ENCODE results near the gene PCLO.

- TF ChIP-seq, protein P1, sequence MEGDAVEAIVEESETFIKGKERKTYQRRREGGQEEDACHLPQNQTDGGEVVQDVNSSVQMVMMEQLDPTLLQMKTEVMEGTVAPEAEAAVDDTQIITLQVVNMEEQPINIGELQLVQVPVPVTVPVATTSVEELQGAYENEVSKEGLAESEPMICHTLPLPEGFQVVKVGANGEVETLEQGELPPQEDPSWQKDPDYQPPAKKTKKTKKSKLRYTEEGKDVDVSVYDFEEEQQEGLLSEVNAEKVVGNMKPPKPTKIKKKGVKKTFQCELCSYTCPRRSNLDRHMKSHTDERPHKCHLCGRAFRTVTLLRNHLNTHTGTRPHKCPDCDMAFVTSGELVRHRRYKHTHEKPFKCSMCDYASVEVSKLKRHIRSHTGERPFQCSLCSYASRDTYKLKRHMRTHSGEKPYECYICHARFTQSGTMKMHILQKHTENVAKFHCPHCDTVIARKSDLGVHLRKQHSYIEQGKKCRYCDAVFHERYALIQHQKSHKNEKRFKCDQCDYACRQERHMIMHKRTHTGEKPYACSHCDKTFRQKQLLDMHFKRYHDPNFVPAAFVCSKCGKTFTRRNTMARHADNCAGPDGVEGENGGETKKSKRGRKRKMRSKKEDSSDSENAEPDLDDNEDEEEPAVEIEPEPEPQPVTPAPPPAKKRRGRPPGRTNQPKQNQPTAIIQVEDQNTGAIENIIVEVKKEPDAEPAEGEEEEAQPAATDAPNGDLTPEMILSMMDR (optimal IDR thresholded peaks at IDR 0.05 in 1 of 3, IDR thresholded peaks at IDR 0.05 in 1 of 3, conservative IDR thresholded peaks at IDR 0.05 in 1 of 3; ENCODE audit: extremely low read depth in 1 of 3, insufficient read depth in 2 of 3, low read length in 3 of 3) = no peak
- no peak for TF ChIP-seq EZH2 (IDR thresholded peaks at IDR 0.05; ENCODE audit: low read length)
These were observed 257.8 kb downstream of the PCLO start for GRCh38 chr7:82904871-82905270.

Data from keratinocyte (primary cell).